Middle frontal gyrus (tissue), 1 donor: ENCODE data around the gene KIAA1217.

Experiments
- DNase-seq: peaks from one replicate; pipeline ENCODE4 v3.0.0-alpha.2; 2015; ENCODE audit warnings: low spot score; ENCODE audit errors: extremely low spot score

The KIAA1217 gene

DNA sequence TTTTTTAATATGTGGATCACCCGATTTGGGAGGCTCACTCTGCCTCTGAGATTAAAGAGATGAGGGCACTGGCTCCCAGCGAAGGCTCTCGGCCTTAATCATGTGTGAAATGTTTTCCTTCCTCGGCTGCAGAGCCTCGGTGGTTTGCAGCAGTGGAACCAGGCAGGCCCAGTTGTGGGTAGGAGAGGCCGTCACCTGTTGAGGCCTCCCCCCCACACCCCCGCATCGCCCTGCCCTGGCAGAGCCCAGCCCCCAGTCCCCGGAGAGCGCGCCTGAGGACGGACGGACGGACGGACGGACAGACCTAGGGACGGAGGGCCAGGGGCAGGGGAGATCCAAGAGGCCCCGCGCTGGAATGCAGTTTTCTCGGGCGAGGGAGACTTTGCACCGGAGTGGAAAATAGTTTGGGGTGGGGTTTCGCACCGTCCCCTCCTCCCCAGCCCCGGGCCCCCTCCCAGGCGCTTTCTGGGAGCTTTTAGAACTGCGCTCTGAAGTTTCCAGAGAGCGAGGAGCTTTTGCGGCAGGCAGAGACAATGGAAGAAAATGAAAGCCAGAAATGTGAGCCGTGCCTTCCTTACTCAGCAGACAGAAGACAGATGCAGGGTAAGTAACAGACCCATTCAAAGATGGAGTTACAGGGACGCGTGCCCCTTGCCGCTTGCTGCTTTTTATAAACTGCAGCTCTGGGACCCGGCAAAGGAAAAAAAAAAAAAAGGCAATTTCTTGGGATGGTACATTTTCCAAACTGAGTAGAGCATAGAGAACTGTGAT lies at the start of gene KIAA1217:
Gene KIAA1217 (plus strand): TSS at position 478 of the 771 bp plus-strand sequence. CDS start 56 bp downstream, at position 534.
- DNase-seq: no peak

DNA sequence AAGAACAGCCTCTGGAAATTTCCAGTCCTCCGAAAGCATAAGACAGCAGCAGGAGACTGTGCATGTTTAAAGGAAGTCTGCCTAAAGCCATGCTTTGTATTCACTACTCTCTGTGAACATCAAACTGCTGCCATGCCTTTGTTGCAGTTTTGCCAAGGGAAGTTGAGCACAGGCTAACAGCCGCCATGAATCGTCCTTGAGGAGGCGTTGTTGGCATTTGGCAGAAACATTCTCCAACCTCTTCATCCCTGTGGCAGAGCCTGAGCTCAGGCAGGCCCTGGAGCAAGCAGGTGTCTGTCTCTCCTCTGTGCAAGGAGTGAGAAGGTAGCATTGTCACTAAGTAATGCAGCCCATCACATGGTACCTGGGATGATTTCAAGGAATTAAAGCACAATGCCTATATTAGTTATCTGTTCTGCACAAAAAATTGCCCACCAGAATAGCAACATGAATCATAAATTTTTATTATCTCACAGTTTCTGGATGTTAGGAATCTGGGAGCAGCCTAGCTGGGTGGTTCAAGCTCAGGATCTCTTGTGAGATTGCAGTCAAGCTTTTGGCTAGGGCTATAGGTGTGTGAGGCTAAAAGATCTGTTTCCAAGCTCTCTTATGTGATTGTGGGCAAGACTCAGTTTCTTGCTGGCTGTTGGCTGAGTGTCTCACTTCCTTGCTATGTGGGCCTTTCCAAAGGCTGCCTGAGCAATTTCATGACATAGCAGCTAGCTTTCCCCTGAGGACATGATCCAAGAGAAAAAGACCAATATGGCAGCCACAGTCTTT lies 46.5 kb upstream of the KIAA1217 start:
- no peak for DNase-seq

GRCh38 chr10:24163485-24163884 lies 45.5 kb upstream of the KIAA1217 start:
- DNase-seq: no peak

- no peak for DNase-seq
Measured at GRCh38 chr10:24168258-24169170, 40.4 kb upstream of the KIAA1217 start.

DNA sequence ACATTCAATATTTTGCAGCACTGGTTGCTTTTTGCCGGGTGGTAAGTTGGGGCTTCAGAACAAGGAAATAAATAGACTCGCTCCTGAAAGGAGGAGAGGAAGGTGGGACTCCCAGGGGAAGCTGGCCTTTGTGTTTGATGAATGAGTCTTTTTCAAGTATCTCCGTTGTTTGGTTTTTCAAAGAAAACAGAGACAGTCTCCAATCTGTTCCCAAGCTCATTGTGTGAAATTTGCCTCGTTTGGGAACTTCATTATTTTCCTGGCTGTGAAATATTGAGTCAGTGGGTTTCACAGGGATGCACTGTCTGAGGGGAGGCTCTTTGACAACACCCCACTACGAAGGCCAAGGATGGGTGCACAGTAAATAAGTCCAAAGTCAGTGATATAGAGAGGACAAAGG lies 38.7 kb upstream of the KIAA1217 start:
- DNase-seq: no peak

GRCh38 chr10:24172909-24173308 lies 36.0 kb upstream of the KIAA1217 start:
- no peak for DNase-seq

DNA sequence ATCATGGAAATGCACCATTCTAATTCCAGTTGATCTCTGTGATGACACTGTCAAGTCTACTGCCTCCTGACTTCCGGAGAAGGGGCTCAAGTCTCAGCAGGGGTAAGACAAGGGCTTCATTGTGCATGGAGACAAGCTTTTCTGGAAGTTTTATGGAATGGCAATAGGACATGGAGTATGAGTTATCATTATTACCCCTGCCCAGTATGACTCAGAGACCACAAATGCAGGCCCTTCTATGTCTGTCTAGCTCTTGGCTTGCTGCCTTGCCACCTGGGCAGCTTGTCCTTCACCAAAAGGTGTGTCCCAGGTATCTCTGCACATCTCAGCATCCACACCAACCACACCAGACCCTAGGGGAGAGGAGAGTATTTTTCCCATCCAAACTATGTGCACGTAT lies 34.9 kb upstream of the KIAA1217 start:
- no peak for DNase-seq

DNA sequence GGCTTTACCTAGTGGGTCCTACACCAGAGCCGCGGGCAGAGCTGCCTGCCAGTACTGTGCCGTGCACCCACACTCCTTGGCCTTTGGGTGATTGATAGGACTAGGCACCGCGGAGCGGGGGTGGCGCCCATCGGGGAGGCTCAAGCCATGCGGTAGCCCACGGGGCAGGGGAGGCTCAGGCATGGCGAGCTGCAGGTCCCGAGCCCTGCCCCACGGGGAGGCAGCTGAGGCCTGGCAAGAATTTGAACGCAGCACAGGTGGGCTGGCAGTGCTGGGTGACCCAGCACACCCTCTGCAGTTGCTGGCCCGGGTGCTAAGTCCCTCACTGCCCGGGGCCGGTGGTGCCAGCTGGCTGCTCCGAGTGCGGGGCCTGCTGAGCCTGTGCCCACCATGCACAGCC lies 32.3 kb upstream of the KIAA1217 start:
- DNase-seq: no peak

DNA sequence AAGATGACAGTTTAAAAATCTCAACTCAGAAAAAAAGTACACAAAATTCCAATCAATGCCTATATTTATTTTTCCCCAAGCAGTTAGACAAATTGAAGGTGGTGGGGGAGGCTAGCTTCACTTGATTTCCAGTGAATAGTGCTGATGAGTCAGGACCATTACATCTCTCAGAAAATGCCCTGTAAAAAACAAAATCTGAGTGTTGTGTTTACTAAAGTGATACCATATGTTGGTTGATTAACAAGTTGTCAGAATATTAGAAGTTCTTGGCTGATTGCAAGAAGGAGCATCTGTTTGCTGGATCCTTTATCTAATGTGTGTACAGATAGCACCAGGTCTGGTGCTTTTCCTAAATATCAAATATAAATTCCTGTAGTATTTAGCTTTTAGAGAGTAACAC lies 31.3 kb upstream of the KIAA1217 start:
- DNase-seq: no peak

GRCh38 chr10:24180891-24181290 lies 28.0 kb upstream of the KIAA1217 start:
- DNase-seq: no peak

DNA sequence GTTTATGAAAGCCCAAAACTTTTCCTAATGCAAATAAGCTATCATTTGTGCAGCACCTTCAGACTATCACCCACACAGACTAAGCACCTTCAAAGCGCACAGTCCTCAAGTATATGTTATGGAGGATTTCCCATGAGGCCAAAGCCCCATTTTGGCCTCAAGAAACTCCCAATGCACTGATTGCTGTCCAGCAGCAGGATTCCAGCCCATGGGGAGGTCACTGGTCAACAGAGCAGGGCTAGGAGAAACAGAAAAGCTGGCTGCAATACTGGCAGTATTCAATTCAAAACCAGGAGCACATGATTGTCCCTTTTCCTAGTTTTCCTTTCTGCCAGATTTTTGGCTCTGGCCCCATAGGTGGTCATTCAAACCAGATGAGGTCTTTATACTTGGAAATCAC lies 24.5 kb upstream of the KIAA1217 start:
- no peak for DNase-seq

GRCh38 chr10:24193330-24193729 lies 15.6 kb upstream of the KIAA1217 start:
- no peak for DNase-seq

DNA sequence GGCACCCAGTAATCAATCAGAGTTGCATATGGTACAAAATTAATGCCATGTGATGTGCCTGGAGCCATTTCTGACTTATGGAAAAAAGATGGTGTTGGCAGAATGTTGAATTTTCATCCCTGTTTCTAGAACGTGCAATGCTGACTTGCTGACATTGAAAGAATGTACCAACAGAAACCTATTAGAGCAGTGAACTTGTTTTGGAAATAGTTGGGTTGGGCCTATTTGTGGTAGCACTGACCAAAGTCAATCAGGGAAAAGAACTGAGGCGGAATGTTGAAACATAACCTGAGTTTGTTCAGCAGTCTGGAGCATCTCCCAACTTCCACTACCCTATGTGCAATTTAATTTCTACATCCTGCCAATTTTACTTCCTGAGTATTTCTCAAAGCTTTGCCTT lies 11.7 kb upstream of the KIAA1217 start:
- DNase-seq: no peak

- DNase-seq: no peak
Measured at GRCh38 chr10:24201503-24202180, 7.3 kb upstream of the KIAA1217 start.

GRCh38 chr10:24202181-24202570 lies 6.8 kb upstream of the KIAA1217 start:
- no peak for DNase-seq

DNA sequence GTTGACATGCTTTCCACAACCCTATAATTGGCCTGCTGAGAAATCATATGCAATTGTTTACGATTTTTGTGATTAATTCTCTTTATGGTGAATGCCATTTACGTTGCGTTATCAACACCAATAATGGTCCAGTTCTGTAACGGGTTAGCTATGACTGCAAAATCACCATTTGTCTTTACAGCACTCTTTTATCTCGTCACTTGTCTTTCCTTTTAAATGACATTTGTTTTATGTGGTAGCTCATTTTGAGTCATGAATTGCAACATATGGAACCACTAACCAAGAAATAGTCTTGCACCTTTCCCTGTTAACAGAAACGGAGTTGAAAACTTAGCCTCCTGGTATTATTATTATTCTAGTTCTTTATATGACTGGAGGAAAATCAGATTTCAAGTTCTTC lies 3.1 kb upstream of the KIAA1217 start:
- DNase-seq: no peak

- no peak for DNase-seq
Measured at GRCh38 chr10:24206334-24206733, 2.6 kb upstream of the KIAA1217 start.

DNA sequence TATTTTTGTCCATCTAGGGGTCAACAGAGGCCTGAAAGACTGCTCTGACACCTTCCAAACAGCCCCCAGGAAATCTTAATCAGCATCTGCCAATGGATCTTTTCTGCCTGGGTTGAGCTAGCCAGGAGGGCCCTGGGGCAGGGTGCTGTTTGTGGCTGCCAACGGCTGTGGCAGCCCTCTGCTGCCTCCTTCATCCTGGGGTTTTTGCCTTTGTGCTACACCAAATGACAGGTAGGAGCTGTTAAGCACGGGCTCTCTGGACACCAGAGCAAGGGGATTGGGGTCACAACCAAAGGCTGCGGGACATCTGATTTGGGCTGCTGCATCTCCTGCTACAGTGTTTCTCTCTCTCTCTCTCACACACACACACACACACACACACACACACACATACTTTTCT lies 2.0 kb upstream of the KIAA1217 start:
- DNase-seq: no peak

- no peak for DNase-seq
Measured at GRCh38 chr10:24207341-24207740, 1.6 kb upstream of the KIAA1217 start.

- DNase-seq: no peak
Measured at GRCh38 chr10:24207781-24208611, 942 bp upstream of the KIAA1217 start.
